HG03025 (cell line): ENCODE data around the gene SYDE2.
"Not testable (repeated sequence)": the region's sequence is repeated elsewhere in the genome, so short reads cannot be mapped to it uniquely, and the experiment has no call there.

Source experiments
- ATAC-seq: cut with Tn5 transposase; IDR thresholded peaks from one replicate; pipeline ENCODE4 v1.9.1; 2021; ENCODE audit warnings: mild to moderate bottlenecking, moderate library complexity; ENCODE audit not compliant: unreplicated experiment, low FRiP score

The SYDE2 gene

DNA sequence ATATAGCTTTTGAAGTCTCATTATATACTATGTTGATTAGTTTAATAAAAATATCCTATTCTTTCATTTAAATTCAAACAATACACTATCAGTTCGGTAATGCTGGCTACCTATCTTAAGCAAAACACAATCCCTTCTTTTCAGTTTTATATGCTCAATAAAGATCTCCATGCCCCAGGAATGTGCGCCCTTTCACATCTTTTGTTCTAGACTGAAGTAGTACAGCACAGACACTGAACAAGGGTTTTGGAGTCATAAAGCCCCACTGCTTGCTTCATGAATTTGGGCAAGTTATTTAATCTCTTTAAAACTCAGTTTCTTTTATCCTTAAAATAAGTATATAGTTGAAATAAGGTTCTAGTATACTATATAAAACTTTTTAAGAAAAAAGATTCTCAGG lies 22.4 kb downstream of the SYDE2 start:
- ATAC-seq: no peak

DNA sequence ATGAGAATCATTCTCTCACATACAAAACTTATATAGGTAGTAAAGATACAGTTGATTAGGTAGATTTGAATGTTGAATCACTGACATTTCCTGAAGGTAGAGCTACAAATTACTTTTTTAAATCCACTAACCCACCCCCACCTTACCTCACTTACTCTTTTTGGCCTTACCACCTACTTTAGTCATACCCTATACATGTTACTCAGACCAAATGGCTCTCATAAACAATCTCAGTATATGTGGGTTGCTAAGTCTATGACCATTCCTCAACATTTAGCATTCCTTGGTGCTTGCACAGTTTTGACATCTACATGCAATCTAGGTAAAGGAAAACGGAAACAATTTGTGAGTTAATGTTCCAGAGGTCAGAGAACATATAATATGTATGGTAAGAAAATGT lies 26.3 kb downstream of the SYDE2 start:
- no peak for ATAC-seq

DNA sequence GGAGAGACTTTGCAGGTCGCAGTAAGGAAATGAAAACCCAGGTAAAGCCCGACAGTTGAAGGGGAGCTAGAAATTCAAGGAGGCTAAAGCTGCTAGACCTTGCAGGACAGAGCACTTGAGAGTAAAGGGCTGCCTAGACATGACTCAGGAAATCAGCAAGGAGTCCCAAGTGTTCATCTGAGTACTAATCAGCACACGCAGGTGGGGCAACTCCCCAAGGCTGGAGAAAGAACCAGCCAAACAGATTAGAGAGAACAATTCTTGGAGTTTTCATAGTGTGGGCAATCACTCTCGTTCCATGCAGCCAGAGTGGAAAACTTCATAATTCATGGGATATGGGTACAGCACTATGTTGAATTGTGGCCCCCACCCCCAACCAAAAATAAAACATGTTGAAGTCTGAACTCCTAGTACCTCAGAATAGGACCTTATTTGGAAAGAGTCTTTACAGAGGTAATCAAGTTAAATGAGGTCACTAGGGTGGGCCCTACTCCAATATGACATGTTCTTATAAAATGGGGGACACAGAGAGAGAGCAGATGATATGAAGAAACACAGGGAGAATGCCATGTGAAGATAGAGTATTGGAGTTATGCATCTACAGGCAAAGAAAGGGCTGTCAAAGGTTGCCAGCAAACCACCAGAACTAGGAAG lies 28.0 kb downstream of the SYDE2 start:
- ATAC-seq: no peak

GRCh38 chr1:85171721-85172120 lies 29.1 kb downstream of the SYDE2 start:
- no peak for ATAC-seq

DNA sequence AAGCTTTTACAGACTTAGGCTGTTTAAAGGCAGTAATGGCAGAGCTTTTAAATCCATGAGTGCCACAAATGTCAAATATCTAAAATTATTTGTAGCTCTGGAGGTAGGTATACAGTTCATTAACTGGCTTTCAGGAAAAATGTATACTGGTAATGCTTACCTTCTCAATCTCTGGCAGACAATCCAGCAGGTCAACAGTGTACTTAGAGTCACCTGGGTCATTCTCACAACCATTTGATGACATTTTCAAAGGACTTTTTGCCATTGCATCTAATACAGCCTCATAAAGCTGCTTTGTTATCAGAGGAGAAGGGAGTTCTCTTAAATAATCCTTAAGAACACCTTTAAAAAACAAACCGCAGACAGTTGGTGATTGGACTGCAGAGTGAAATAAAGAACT lies 31.9 kb downstream of the SYDE2 start:
- no peak for ATAC-seq

DNA sequence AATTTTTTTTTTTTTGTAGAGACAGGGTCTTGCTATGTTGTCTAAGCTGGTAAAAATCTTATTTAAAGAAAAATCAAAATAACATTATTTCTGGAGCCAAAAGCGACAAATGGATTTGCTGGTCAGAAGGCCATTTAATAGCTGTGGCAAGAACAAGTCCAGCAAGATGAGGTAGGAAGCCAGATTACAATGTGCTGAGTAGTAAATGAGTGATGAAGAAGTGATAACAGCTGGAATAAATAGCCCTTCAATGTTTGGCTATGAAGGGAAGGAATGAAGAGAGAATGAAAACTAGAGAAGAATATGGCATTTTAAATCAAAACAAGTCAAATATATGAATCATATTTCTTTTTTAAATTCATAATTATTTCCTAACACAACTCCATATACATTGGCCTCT lies 34.5 kb downstream of the SYDE2 start:
- ATAC-seq: no peak

DNA sequence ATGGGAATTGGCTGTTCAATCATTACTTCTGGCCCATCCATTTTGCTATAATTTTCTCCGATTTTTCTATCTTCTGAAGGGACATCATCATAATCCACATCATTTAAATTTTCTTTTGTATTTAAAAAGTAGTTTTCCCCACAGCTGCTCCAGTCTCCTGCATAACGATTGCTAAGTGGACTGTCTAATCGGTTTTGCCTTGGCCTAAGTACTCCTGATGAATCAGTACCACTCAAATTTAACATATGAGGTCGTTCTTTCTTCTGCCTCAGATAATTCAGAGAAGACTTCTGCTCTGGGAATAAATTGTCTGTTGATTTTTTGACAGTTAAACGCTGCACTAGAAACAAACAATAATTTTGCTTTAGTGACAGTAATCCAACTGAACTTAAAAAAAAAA lies 41.9 kb downstream of the SYDE2 start:
- ATAC-seq: no peak

- no peak for ATAC-seq
Observed at GRCh38 chr1:85157436-85157835, 43.4 kb downstream of the SYDE2 start.

DNA sequence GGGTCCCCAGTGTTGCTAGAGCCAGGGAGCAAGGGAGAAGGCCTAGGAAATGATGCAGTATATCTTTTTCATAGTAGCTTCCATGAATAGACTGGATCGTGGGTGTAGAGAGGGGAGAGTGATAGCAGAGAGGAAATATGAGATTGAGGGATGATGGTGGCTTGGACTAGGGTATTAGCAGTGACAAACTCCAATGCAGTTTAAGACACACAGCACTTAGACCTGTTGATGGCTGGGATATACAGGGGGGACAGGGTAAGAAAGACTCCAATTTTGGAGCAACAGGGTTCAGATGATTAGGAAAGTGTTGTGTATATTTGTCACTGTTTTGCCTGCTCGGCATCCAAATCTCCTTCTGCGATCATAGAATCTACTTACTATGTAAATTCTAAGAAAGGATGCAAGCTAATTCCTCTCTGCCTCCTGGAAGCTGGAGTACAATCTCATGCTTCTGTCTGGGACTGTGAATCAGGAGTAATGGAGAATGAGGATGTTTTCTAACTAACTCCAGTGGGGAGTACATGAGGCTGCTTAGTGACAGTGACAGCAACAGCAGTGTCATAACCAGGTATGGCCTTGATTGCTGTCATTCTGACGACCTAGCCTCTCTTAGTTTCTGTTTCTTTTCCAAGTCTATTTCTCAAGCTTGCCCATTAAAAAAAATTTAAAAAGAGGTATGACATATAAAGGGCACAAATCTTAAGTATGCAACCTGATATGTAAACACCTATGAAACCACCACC lies 47.5 kb downstream of the SYDE2 start:
- ATAC-seq: peak; percentile 57

GRCh38 chr1:85151446-85151845 lies 49.4 kb downstream of the SYDE2 start:
- ATAC-seq: no peak

DNA sequence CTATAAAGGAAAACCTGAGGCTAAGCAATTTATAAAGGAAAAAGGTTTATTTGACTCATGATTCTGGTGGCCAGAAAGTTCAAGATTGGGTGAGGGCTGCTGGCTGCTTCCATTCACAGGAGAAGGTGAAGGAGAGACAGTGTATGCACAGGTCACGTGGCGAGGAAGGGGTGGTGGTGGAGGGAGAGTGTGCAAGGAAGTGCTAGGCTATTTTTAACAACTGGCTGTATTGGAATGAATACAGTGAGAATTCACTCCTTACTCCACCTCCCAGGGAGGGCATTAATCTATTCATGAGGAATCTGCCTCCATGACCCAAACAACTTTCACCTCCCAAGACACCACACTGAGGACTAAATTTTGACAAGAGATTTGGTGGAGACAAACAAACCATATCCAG lies 51.0 kb downstream of the SYDE2 start:
- no peak for ATAC-seq

- peak; percentile 73 for ATAC-seq
Observed at GRCh38 chr1:85148524-85149250, 52.1 kb downstream of the SYDE2 start.

DNA sequence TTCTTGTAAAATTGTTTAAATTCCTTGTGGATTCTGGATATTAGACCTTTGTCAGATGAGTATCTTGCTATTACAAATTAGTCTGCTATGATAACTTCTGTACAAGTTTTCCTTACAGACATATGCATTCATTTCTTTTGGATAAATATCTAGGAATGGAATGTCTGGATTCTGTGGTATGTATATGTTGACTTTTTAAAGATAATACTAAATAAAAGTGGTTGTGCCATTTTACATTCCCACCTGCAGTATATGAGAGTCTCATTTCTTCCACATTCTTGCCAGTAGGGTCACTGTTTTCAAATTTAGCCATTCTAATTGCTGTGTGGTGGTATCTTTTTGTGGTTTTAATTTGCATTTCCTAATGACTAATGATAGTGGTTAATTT lies 53.9 kb downstream of the SYDE2 start:
- no peak for ATAC-seq

DNA sequence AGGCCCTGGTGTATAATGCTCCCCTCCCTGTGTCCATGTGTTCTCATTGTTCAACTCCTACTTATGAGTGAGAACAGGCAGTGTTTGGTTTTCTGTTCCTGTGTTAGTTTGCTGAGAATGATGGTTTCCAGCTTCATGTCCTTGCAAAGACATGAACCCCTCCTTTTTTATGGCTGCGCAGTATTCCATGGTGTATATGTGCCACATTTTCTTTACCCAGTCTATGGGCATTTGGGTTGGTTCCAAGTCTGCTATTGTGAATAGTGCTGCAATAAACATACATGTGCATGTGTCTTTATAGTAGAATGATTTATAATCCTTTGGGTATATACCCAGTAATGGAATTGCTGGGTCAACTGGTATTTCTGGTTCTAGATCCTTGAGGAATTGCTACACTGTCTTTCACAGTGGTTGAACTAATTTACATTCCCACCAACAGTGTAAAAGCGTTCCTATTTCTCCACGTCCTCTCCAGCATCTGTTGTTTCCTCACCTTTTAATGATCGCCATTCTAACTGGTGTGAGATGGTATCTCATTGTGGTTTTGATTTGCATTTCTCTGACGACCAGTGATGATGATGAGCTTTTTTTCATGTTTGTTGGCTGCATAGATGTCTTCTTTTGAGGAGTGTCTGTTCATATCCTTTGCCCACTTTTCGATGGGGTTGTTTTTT lies 54.4 kb downstream of the SYDE2 start:
- not testable (repeated sequence) for ATAC-seq

DNA sequence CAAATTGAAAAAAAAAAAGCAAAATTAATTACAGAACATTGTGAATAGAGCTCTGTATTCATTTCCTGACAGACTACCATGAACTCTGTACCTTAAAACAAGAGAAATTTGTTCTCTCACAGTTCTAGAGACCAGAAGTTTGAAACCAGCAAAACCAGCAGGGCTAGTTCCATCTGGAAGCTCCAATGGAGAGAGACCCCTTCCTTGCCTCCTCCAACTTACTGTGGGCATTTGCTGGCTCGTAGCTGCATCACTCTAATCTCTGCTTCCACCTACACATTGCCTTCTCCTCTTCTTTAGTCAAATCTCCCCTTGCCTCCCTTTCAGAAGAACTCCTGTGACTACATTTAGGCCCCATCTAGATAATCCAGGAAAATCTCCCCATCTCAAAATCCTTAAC lies 56.5 kb downstream of the SYDE2 start:
- no peak for ATAC-seq

DNA sequence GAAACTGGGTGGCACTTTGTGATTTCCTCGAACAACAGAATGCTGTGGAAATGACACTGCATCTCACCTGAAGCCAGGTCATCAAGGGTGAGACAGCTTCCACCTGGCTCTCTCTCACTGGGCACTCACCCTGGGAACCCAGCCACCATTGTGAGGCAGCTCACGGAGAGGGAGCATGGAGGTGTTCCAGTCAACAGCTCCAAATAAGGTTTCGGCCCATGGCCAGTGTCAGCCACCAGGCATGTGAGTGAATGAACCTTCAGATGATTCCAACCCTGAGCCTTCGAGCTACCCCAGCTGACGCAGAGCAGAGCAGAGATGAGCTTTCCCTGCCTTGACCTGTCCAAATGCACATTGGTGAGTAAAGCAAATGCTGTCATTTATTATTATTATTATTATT lies 58.1 kb downstream of the SYDE2 start:
- no peak for ATAC-seq

- not testable (repeated sequence) for ATAC-seq
Observed at GRCh38 chr1:85138439-85138838, 62.4 kb downstream of the SYDE2 start.

- no peak for ATAC-seq
Observed at GRCh38 chr1:85137660-85138059, 63.2 kb downstream of the SYDE2 start.

- no peak for ATAC-seq
Observed at GRCh38 chr1:85135392-85135798, 65.4 kb downstream of the SYDE2 start.

DNA sequence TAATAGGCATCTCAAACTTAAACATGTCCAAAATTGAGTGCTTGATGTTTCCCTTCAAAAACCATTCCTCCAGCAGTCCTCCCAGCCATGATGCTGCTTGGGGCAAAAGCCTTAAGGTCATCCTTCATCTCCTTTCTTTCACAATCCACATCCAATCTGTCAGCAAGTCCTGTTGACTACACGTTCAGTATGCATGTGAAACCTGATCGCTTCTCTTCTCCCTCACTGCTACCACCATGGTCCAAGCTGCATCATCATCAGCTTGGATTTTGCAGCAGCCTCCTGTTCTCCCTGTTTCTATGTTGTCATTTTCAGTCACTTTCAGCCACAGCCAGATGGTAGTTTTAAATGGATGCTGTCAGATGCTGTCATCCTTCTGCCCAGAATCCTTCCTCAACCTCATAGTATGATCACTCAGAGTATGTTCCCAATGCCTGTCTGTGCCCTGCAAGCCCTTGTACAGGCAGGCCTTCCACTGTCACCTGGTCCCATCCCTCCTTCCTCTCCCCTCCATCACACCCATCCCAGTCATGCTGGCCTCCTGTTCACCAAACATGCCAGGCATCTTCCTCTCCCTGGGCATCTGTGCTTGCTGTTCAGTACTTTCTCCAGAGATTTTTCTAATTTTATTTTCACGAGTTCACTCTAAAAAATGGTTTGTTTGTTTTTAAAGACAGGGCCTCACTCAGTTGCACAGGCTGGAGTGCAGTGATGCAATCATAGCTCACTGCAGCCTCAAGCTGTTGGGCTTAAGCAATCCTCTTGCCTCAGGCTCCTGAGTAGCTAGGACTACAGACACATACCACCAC lies 66.0 kb downstream of the SYDE2 start:
- no peak for ATAC-seq
